ENCODE measurements around the gene RUNX3. TPM values are rescaled to one million over a fixed set of nuclear protein-coding genes. Genes with fewer than 3 reads are reported as not detected.

Gene RUNX3
- total RNA-seq, 1 experiment from 2014 or later: 3.7 TPM

- H3K27ac ChIP-seq (ENCODE audit: low read length): no peak overlapping the region
- no peaks in the 10 kb centered on the region for H4K20me1 ChIP-seq (ENCODE audit: low read length)
- no peak overlapping the region for H3K4me2 ChIP-seq (ENCODE audit: low read length)
- no peak overlapping the region for H2AFZ ChIP-seq (ENCODE audit: low read length)
- no peak overlapping the region for H3K4me3 ChIP-seq (ENCODE audit: low read length)
- no peak for TF ChIP-seq CTCF (conservative IDR thresholded peaks at IDR 0.05; ENCODE audit: low read depth, low read length)
- TF ChIP-seq EZH2 (IDR thresholded peaks at IDR 0.05; ENCODE audit: low read length, unreplicated experiment): no peak
- intact Hi-C loops (cut with micrococcal nuclease): no loop called here
- peaks cover 13% of the 10 kb centered on the region for H3K27me3 ChIP-seq (ENCODE audit: low read length)
- no TSS peak for BruUV-seq (replicated peaks)
- DNase-seq (no peak), ATAC-seq (no peak)
- H3K36me3 ChIP-seq (ENCODE audit: low read depth, low read length): no peaks in the 10 kb centered on the region
- H3F3A ChIP-seq (ENCODE audit: low read length, unreplicated experiment): no peaks in the 10 kb centered on the region
- H3K79me2 ChIP-seq (ENCODE audit: low read length): no peaks in the 10 kb centered on the region
- H3K9ac ChIP-seq (ENCODE audit: low read length): no peak overlapping the region
- no peaks in the 10 kb centered on the region for H3K9me2 ChIP-seq (replicated peaks; ENCODE audit: low read length)
- no peaks in the 10 kb centered on the region for H3K9me3 ChIP-seq (ENCODE audit: low read length)
- ChIA-PET POLR2A (ENCODE audit: unreplicated experiment) (no interaction called here), CTCF (no interaction called here)
- no peaks in the 10 kb centered on the region for H3K4me1 ChIP-seq (ENCODE audit: insufficient read depth, low read length)
Measured at GRCh38 chr1:24939040-24939674, 9.1 kb upstream of the RUNX3 start.

GRCh38 chr1:24938276-24938675 is 8.2 kb upstream of the RUNX3 start:
- TF ChIP-seq EZH2phosphoT487 (IDR thresholded peaks at IDR 0.05; ENCODE audit: borderline replicate concordance, low read length): no peak
- no peak for TF ChIP-seq CTCF (conservative IDR thresholded peaks at IDR 0.05; ENCODE audit: low read depth, low read length)
- TF ChIP-seq EZH2 (IDR thresholded peaks at IDR 0.05; ENCODE audit: low read length, unreplicated experiment): no peak
- no peak overlapping the region for H3K27ac ChIP-seq (ENCODE audit: low read length)

GRCh38 chr1:24936684-24937083 is 6.6 kb upstream of the RUNX3 start:
- H3K27ac ChIP-seq (ENCODE audit: low read length): no peak overlapping the region
- intact Hi-C loops (cut with micrococcal nuclease): no loop called here

More at GRCh38 chr1:24938276-24938675, 8.2 kb upstream of the RUNX3 start:
- ChIA-PET CTCF (no interaction called here), POLR2A (ENCODE audit: unreplicated experiment) (no interaction called here)
- Histone ChIP-seq H4K20me1 (ENCODE audit: low read length) (no peaks in the 10 kb centered on the region), H3K79me2 (ENCODE audit: low read length) (no peaks in the 10 kb centered on the region), H2AFZ (ENCODE audit: low read length) (no peak overlapping the region), H3K4me3 (ENCODE audit: low read length) (no peak overlapping the region), H3K4me1 (ENCODE audit: insufficient read depth, low read length) (no peaks in the 10 kb centered on the region), H3F3A (ENCODE audit: low read length, unreplicated experiment) (no peaks in the 10 kb centered on the region), H3K4me2 (ENCODE audit: low read length) (no peak overlapping the region), H3K27me3 (ENCODE audit: low read length) (peaks cover 12% of the 10 kb centered on the region), H3K9me3 (ENCODE audit: low read length) (no peaks in the 10 kb centered on the region), H3K9ac (ENCODE audit: low read length) (no peak overlapping the region), H3K9me2 (replicated peaks; ENCODE audit: low read length) (no peaks in the 10 kb centered on the region), H3K36me3 (ENCODE audit: low read depth, low read length) (no peaks in the 10 kb centered on the region)
- no peak for ATAC-seq
- intact Hi-C loops (cut with micrococcal nuclease): no loop called here
- no peak for DNase-seq
- no TSS peak for BruUV-seq (replicated peaks)

More at GRCh38 chr1:24936684-24937083, 6.6 kb upstream of the RUNX3 start:
- no peaks in the 10 kb centered on the region for H3K36me3 ChIP-seq (ENCODE audit: low read depth, low read length)
- H3K4me1 ChIP-seq (ENCODE audit: insufficient read depth, low read length): no peaks in the 10 kb centered on the region
- no peaks in the 10 kb centered on the region for H4K20me1 ChIP-seq (ENCODE audit: low read length)
- ChIA-PET CTCF (no interaction called here), POLR2A (ENCODE audit: unreplicated experiment) (no interaction called here)
- ATAC-seq (no peak), DNase-seq (no peak)
- H3K9me3 ChIP-seq (ENCODE audit: low read length): no peaks in the 10 kb centered on the region
- no peak overlapping the region for H2AFZ ChIP-seq (ENCODE audit: low read length)
- no peak overlapping the region for H3K4me2 ChIP-seq (ENCODE audit: low read length)
- H3K79me2 ChIP-seq (ENCODE audit: low read length): no peaks in the 10 kb centered on the region
- TF ChIP-seq EZH2 (IDR thresholded peaks at IDR 0.05; ENCODE audit: low read length, unreplicated experiment) (no peak), EZH2phosphoT487 (IDR thresholded peaks at IDR 0.05; ENCODE audit: borderline replicate concordance, low read length) (no peak)
- H3K9ac ChIP-seq (ENCODE audit: low read length): no peak overlapping the region
- no peaks in the 10 kb centered on the region for H3F3A ChIP-seq (ENCODE audit: low read length, unreplicated experiment)
- no peaks in the 10 kb centered on the region for H3K9me2 ChIP-seq (replicated peaks; ENCODE audit: low read length)
- no TSS peak for BruUV-seq (replicated peaks)
- no peak overlapping the region for H3K4me3 ChIP-seq (ENCODE audit: low read length)
- peaks cover 7% of the 10 kb centered on the region for H3K27me3 ChIP-seq (ENCODE audit: low read length)
